ENCODE data around the gene TSKS. TPM values are rescaled to one million over a fixed set of nuclear protein-coding genes. Genes with fewer than 3 reads are reported as not detected.

TSKS gene
- total RNA-seq, 1 donor from 2014 or later: not detected

GRCh38 chr19:49792829-49793560 lies 29.9 kb upstream of the TSKS start:
- H3K4me3 Mint-ChIP-seq: no peak overlapping the region
- H3K27ac Mint-ChIP-seq (ENCODE audit: unreplicated experiment): no peak overlapping the region
- peaks cover 11% of the 10 kb centered on the region for H3K36me3 Mint-ChIP-seq (ENCODE audit: low read depth)
- H3K4me1 Mint-ChIP-seq: no peaks in the 10 kb centered on the region
- TF ChIP-seq CTCF (conservative IDR thresholded peaks at IDR 0.05): no peak
- H3K9me3 Mint-ChIP-seq: no peaks in the 10 kb centered on the region
- DNase-seq (ENCODE audit: low read depth, low spot score): no peak
- no peaks in the 10 kb centered on the region for H3K27me3 Mint-ChIP-seq (ENCODE audit: low read depth)

GRCh38 chr19:49791776-49792445 lies 28.8 kb upstream of the TSKS start:
- H3K27me3 Mint-ChIP-seq (ENCODE audit: low read depth): no peaks in the 10 kb centered on the region
- H3K4me3 Mint-ChIP-seq: no peak overlapping the region
- H3K36me3 Mint-ChIP-seq (ENCODE audit: low read depth): peaks cover 11% of the 10 kb centered on the region
- H3K4me1 Mint-ChIP-seq: no peaks in the 10 kb centered on the region
- DNase-seq (ENCODE audit: low read depth, low spot score): no peak
- no peaks in the 10 kb centered on the region for H3K9me3 Mint-ChIP-seq
- no peak overlapping the region for H3K27ac Mint-ChIP-seq (ENCODE audit: unreplicated experiment)
- TF ChIP-seq CTCF (conservative IDR thresholded peaks at IDR 0.05): no peak

- no peak overlapping the region for H3K4me3 Mint-ChIP-seq
- H3K4me1 Mint-ChIP-seq: no peaks in the 10 kb centered on the region
- H3K9me3 Mint-ChIP-seq: no peaks in the 10 kb centered on the region
- DNase-seq (ENCODE audit: low read depth, low spot score): no peak
- TF ChIP-seq CTCF (conservative IDR thresholded peaks at IDR 0.05): no peak
- no peak overlapping the region for H3K27ac Mint-ChIP-seq (ENCODE audit: unreplicated experiment)
- peaks cover 7% of the 10 kb centered on the region for H3K36me3 Mint-ChIP-seq (ENCODE audit: low read depth)
- H3K27me3 Mint-ChIP-seq (ENCODE audit: low read depth): no peaks in the 10 kb centered on the region
Observed at GRCh38 chr19:49790866-49791265, 27.8 kb upstream of the TSKS start.

GRCh38 chr19:49788857-49789256 lies 25.8 kb upstream of the TSKS start:
- Mint-ChIP-seq H3K27ac (ENCODE audit: unreplicated experiment) (no peak overlapping the region), H3K27me3 (ENCODE audit: low read depth) (no peaks in the 10 kb centered on the region), H3K36me3 (ENCODE audit: low read depth) (peaks cover 13% of the 10 kb centered on the region), H3K4me1 (no peaks in the 10 kb centered on the region), H3K9me3 (no peaks in the 10 kb centered on the region), H3K4me3 (no peak overlapping the region)
- no peak for TF ChIP-seq CTCF (conservative IDR thresholded peaks at IDR 0.05)
- no peak for DNase-seq (ENCODE audit: low read depth, low spot score)

GRCh38 chr19:49787746-49788145 lies 24.6 kb upstream of the TSKS start:
- Mint-ChIP-seq H3K27me3 (ENCODE audit: low read depth) (no peaks in the 10 kb centered on the region), H3K27ac (ENCODE audit: unreplicated experiment) (no peak overlapping the region), H3K4me1 (no peaks in the 10 kb centered on the region), H3K36me3 (ENCODE audit: low read depth) (peaks cover 20% of the 10 kb centered on the region), H3K9me3 (no peaks in the 10 kb centered on the region), H3K4me3 (no peak overlapping the region)
- no peak for TF ChIP-seq CTCF (conservative IDR thresholded peaks at IDR 0.05)
- no peak for DNase-seq (ENCODE audit: low read depth, low spot score)
